Ectodermal cell (in vitro differentiated cells): Measurements from ENCODE around the gene CRK.

ENCODE experiments used
- H3K27ac ChIP-seq: 2 replicates; pipeline ENCODE4 v1.7.0; 2013; ENCODE audit warnings: mild to moderate bottlenecking, low read depth, low read length; ENCODE audit not compliant: insufficient read depth, poor library complexity, severe bottlenecking
- H3K27me3 ChIP-seq: 2 replicates; pipeline ENCODE4 v1.7.0; 2013; ENCODE audit warnings: mild to moderate bottlenecking, low read length; ENCODE audit not compliant: insufficient read depth, control insufficient read depth, poor library complexity, severe bottlenecking
- H3K36me3 ChIP-seq: one replicate; pipeline ENCODE4 v1.7.0; 2013; ENCODE audit warnings: low read length; ENCODE audit not compliant: control insufficient read depth, insufficient read depth
- H3K4me1 ChIP-seq: one replicate; pipeline ENCODE4 v1.7.0; 2013; ENCODE audit warnings: low read length; ENCODE audit not compliant: control insufficient read depth, insufficient read depth
- H3K4me3 ChIP-seq: 2 replicates; pipeline ENCODE4 v1.7.0; 2013; ENCODE audit warnings: low read depth, low read length, control low read depth; ENCODE audit not compliant: insufficient read depth
- H3K9me3 ChIP-seq: 2 replicates; pipeline ENCODE4 v1.7.0; 2013; ENCODE audit warnings: mild to moderate bottlenecking, low read length, moderate library complexity; ENCODE audit not compliant: control insufficient read depth
- WGBS, 2 experiments: methylation state at CpG; one replicate each; pipeline ENCODE4 v1.1.7; 2013; ENCODE audit warnings: missing lambda C conversion rate in 2 of 2; 5-methylcytosine and 5-hydroxymethylcytosine counted together

CRK gene

DNA sequence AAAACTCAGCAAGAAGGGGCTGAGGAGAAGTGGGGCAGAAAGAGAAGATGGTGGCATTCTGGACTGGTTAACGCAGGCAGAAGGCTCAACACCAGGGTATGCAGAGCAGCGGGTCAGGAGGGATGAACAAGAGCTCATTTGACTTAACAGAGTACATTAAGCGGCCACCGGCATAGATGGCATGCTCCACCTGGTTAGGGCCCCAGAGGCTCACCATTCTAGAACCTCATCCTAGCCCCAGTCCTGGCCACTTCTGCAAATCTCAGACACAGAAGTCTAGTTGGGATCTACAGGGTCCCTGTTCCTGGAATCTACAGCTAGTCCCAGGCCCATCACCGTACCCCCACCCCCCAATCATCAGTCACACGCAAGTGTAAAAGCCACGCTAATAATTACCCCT lies 38.2 kb upstream of the CRK start:
- Histone ChIP-seq H3K9me3 (no peaks in the 10 kb centered on the region), H3K27me3 (peaks cover 7% of the 10 kb centered on the region), H3K4me3 (no peak overlapping the region), H3K36me3 (no peaks in the 10 kb centered on the region), H3K4me1 (peaks cover 17% of the 10 kb centered on the region), H3K27ac (no peak overlapping the region)
- 95% methylated on average over 7 of the region's 7 CpGs for WGBS, 2 experiments

DNA sequence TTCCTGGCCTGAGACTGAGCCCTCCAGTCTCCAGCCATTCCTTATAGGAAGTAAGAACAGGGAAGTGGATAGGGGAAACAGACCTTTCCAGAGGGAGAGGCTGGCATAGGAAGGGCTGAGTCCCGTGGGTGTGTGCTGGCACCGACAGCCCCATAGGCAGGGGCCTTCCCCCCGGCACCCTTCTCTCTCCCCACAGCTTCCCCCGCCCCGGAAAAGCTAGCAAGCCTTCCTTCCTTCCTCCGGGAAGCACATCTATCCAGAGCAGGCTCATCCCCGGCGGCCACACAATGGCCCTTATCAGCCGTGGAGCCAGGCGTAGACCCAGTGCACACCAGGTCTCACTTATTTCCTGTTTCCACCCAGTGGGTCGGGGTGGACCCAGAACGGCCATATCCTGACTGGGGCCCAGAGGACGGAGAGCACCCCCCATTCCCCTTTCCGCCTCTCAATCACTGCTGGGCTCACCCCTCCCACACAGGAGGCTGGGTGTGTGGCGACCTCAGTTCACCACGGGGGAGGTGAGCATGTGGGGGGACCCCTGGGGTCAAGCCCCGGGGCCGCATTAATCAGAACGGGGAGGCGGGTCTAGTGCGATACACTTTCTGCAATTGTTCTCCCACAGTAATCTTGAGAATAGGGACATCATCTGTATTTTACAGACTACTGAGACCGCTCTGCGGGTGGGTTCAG lies 37.4 kb upstream of the CRK start:
- 80 to 84% methylated on average over 23 of the region's 23 CpGs for WGBS, 2 experiments
- H3K27ac ChIP-seq: no peak overlapping the region

GRCh38 chr17:1492249-1493206 lies 36.5 kb upstream of the CRK start, which contains the start of gene MYO1C:
Gene MYO1C, minus strand, starts transcription at chr17:1492686. Its CDS starts 199 bp downstream, at chr17:1492487.
- Histone ChIP-seq H3K4me3 (peak within 1 kb of the TSS; percentile 70), H3K27me3 (peaks cover 7% of the 10 kb centered on the region), H3K27ac (no peak within 1 kb of the TSS), H3K4me1 (peaks cover 26% of the 10 kb centered on the region), H3K36me3 (no peaks in the 10 kb centered on the region), H3K9me3 (no peaks in the 10 kb centered on the region)
- 45 to 48% methylated on average over 35 of the region's 35 CpGs for WGBS, 2 experiments

More for the DNA sequence above, 37.4 kb upstream of the CRK start:
- H3K4me3 ChIP-seq: peak overlapping the region; percentile 6
- H3K4me1 ChIP-seq: peaks cover 24% of the 10 kb centered on the region
- peaks cover 7% of the 10 kb centered on the region for H3K27me3 ChIP-seq
- H3K9me3 ChIP-seq: no peaks in the 10 kb centered on the region
- H3K36me3 ChIP-seq: no peaks in the 10 kb centered on the region

DNA sequence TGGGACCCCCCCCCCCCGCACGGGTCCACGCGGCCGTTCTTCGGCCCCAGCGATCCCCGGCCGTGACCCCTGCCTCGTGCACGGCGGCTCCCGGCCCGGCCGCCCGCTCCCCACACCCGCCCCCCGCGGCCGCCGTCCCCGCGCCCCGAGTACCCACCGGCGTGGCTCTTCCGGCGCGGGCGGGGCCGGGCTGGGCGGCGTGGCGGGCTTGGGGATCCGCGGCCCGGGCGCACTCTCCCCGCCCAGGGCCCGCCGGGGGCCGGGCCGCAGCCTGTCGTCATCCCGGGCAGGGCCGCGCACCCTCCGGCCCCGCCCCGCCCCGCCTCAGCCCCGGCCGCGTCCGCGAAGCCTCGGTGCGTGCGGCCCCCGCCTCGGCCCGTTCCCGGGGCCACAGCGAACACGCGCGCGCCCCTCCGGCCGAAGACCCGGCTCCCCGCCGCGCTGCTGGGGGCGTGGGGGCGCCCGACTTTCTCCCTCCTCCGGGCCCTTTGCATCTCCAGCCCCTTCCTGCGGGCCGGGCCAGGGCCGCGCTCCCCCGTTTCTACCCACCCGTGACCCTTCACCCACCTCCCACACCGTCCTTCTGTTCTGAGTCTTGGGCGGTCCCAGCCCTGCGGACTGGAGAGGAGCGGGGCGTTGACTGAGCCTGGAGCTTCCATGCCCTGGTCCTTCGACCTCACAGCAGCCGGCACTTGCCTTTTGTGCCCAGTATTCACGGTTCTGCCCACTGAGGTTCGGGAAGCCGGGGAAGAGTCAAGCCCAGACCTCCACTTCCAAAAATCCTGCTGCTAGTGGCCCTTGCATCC lies 35.6 kb upstream of the CRK start:
- 1% methylated on average over 94 of the region's 94 CpGs for WGBS, 2 experiments
- Histone ChIP-seq H3K27ac (peak overlapping the region; percentile 26), H3K36me3 (no peaks in the 10 kb centered on the region), H3K4me1 (peaks cover 30% of the 10 kb centered on the region), H3K9me3 (no peaks in the 10 kb centered on the region), H3K27me3 (peaks cover 15% of the 10 kb centered on the region), H3K4me3 (peak overlapping the region; percentile 70)

GRCh38 chr17:1490643-1491442 lies 34.8 kb upstream of the CRK start:
- Histone ChIP-seq H3K27me3 (peaks cover 21% of the 10 kb centered on the region), H3K36me3 (no peaks in the 10 kb centered on the region), H3K4me3 (peak overlapping the region; percentile 70), H3K4me1 (peaks cover 30% of the 10 kb centered on the region), H3K9me3 (no peaks in the 10 kb centered on the region), H3K27ac (peak overlapping the region; percentile 26)
- 1% methylated on average over 52 of the region's 52 CpGs for WGBS, 2 experiments

DNA sequence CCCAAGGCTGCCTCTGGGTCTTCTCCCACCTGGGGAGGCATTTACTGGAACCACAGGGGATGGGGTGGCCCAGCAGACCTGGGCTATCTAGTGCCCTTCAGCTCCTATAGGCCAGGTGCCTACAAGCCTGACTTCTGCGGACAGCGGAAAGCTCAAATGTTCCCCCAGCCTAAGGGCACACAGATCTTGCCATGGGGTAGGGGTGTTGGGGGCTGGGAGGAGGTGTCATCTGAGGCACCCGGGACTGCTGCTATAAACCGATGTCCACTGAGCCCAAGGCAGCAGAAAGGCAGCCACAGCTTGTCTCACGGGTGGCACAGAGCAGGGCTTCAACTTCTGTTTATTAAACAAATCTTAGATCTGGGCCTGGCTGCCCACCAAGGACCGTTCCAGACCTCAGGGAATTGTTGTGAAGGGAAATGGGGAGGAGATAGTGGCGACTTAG lies 32.8 kb upstream of the CRK start:
- Histone ChIP-seq H3K27ac (peak overlapping the region; percentile 85), H3K27me3 (peaks cover 21% of the 10 kb centered on the region), H3K36me3 (no peaks in the 10 kb centered on the region), H3K4me3 (peak overlapping the region; percentile 36), H3K9me3 (no peaks in the 10 kb centered on the region), H3K4me1 (peaks cover 36% of the 10 kb centered on the region)
- 90 to 92% methylated on average over 7 of the region's 7 CpGs for WGBS, 2 experiments

DNA sequence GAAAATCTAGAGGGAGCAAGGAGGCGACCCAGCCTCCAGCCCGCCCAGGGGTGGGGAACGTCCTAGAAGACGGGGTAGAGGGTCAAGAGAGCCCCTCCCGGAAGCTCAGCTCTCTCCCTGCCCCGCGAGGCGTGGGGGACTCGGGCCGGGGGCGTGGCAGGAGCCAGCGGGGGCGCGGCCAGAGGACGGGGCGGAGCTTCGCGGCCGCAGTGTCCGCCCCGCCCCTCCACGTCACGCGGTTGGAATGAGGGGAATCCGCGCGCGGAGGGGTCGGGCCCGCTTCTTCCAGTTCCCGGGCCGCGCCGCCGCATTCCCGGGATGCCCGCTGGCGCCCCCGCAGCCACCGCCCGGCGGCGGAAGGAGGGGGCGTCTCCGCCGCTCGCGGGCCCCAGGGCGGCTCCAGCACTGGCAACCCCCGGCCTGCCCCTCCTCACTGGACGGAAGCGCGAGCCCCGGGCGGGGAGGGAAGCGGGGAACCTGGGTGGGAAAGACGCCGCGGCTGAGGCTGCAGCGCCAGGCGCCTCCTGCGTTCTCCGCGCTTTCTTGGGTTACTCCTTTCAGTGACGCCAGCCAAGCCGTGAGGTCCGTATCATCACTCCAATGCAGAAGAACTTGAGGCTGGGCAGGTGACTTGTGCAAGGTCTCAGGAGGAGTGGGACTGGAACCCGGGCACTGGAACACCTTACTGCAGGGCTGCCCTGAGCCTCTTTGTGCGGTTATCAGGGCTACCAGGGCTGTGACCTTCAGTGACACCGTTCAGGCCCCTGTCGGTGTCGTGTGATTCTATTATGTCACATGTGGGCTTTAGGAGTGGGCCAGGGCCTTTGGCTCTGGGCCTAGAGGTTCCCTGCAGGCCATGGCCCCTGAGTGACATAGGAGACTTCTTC lies 32.1 kb upstream of the CRK start:
- 5% methylated on average over 72 of the region's 72 CpGs for WGBS, 2 experiments

DNA sequence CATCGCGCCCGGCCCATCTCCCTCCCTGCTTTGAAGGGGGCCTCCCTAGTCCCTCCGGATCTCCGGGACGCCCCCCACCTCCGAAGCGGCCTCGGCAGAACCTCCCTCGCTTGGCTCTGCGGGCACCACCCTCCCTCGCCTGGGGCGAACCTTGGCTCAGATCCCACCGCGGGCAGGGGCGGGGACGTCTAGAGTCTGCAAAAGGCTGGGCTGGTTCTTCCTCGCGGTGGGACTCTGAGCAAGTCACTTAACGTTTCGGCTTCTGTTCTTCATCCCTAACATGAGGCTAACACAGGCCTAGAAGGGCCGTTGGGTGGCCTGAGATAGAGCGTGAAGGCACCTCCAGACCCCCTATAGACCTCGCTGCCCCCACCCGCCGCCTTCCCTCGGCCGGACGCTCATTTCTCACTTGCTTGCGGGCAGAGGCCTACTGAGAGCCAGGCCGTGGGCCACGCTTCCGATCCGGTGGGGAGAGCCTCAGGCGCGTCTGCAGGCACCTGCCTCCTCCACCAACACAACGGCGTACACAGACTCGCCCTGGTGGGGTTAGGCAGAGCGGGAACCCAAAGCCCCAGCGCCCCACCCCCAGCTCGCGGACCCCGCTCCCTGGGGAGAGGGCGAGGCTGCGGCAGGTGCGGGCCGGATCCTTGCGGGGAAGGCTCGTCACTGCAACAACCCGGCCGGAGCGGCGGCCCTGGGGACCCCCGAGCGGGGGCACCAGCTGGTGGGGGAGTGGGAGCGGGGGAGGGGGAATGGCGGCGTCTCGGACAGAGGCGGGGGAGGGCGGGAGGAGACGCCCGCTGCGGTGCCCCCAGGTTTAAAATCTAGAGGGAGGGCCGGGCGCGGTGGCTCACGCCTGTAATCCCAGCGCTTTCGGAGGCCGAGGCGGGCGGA lies 31.0 kb upstream of the CRK start:
- Histone ChIP-seq H3K27me3 (peaks cover 18% of the 10 kb centered on the region), H3K9me3 (no peaks in the 10 kb centered on the region), H3K36me3 (peaks cover 3% of the 10 kb centered on the region), H3K4me1 (peaks cover 33% of the 10 kb centered on the region), H3K27ac (peak overlapping the region; percentile 38), H3K4me3 (peak overlapping the region; percentile 36)
- WGBS, 2 experiments: 15 to 16% methylated on average over 74 of the region's 74 CpGs

More for the DNA sequence above, 32.1 kb upstream of the CRK start:
- Histone ChIP-seq H3K27ac (peak overlapping the region; percentile 85), H3K4me1 (peaks cover 34% of the 10 kb centered on the region), H3K36me3 (peaks cover 3% of the 10 kb centered on the region), H3K4me3 (peak overlapping the region; percentile 36), H3K27me3 (peaks cover 21% of the 10 kb centered on the region), H3K9me3 (no peaks in the 10 kb centered on the region)
